Activated CD4-positive, alpha-beta memory T cell treated with anti-CD3 and anti-CD28 coated beads, Interleukin-2, amount 10 ng/mL, durations not matched to agents 7 days and 5 days (primary cell): ENCODE results near the gene KNL1. TPM values are rescaled to one million over a fixed set of nuclear protein-coding genes. Genes with fewer than 3 reads are reported as not detected.

Experiments used
- CTCF ChIA-PET: fragments of 350-600 bp; sonication (Branson Sonifier 250); formaldehyde crosslinking; loops from one replicate; lab custom pipeline; 2021; ENCODE audit warnings: antibody characterized with exemption, inconsistent platforms; lab: Charles Lee
- POLR2A ChIA-PET: fragments of 350-600 bp; sonication (Branson Sonifier 250); formaldehyde crosslinking; loops from one replicate; lab custom pipeline; 2021; ENCODE audit warnings: antibody characterized with exemption; lab: Charles Lee
- DNase-seq: peaks from one replicate; pipeline ENCODE4 v3.0.0-alpha.2; 2020
- H3K27ac Mint-ChIP-seq: one replicate; pipeline ENCODE4 v1.8.0; 2021; ENCODE audit warnings: mild to moderate bottlenecking, mixed read lengths
- H3K27me3 Mint-ChIP-seq: one replicate; pipeline ENCODE4 v1.8.0; 2021; ENCODE audit warnings: mixed read lengths
- H3K36me3 Mint-ChIP-seq: one replicate; pipeline ENCODE4 v1.8.0; 2021; ENCODE audit warnings: low read depth, mixed read lengths
- H3K4me1 Mint-ChIP-seq: one replicate; pipeline ENCODE4 v1.8.0; 2021; ENCODE audit warnings: mixed read lengths
- H3K4me3 Mint-ChIP-seq: one replicate; pipeline ENCODE4 v1.8.0; 2021; ENCODE audit warnings: mild to moderate bottlenecking, mixed read lengths
- H3K9me3 Mint-ChIP-seq: one replicate; pipeline ENCODE4 v1.8.0; 2021; ENCODE audit warnings: mixed read lengths
- total RNA-seq, 2 experiments: library from RNA; stranded (reverse); gene quantifications; one replicate each; pipeline ENCODE4 v1.2.3, GENCODE V29; 2021

The KNL1 gene
- total RNA-seq = 10 to 100 TPM; 54.2 to 54.7 TPM

- no peaks in the 10 kb centered on the region for H3K9me3 Mint-ChIP-seq
- peaks cover 2% of the 10 kb centered on the region for H3K27me3 Mint-ChIP-seq
- ChIA-PET CTCF (interaction anchor here (0.8 to 2.3 kb wide), 9 partner anchors 9 to 301 kb away, joined by 3 to 13 read pairs (median 4); partner anchors contain the start of genes CCDC32, RAD51, RPUSD2 and VPS18), POLR2A (interaction anchor here (0.8 to 4.5 kb wide), 6 partner anchors 25 to 693 kb away, joined by 3 to 25 read pairs (median 6); partner anchors contain the start of genes CCDC32, RAD51 and RPUSD2)
- peaks cover 48% of the 10 kb centered on the region for H3K4me1 Mint-ChIP-seq
- DNase-seq = peak; percentile 94
- H3K36me3 Mint-ChIP-seq = peaks cover 3% of the 10 kb centered on the region
- peak within 1 kb of the TSS; percentile 96 for H3K27ac Mint-ChIP-seq
- peak within 1 kb of the TSS; percentile 83 for H3K4me3 Mint-ChIP-seq
These were observed at the start of gene KNL1 for GRCh38 chr15:40593588-40594428. KNL1 (plus strand) TSS chr15:40594249; CDS start chr15:40602932, 8,683 bp downstream.

GRCh38 chr15:40545457-40545856, 48.6 kb upstream of the KNL1 start:
- no peak for DNase-seq
- ChIA-PET POLR2A (no interaction called here), CTCF (no interaction called here)
- Mint-ChIP-seq H3K4me1 (peaks cover 3% of the 10 kb centered on the region), H3K27me3 (no peaks in the 10 kb centered on the region), H3K4me3 (no peak overlapping the region), H3K9me3 (no peaks in the 10 kb centered on the region), H3K36me3 (peaks cover 22% of the 10 kb centered on the region), H3K27ac (no peak overlapping the region)

- H3K27me3 Mint-ChIP-seq = no peaks in the 10 kb centered on the region
- POLR2A ChIA-PET = interaction anchor here (1.0 kb wide), 1 partner anchor 16 kb away, joined by 3 read pairs; the partner anchor contains the start of gene CCDC32
- CTCF ChIA-PET = no interaction called here
These were observed 45.4 kb upstream of the KNL1 start for GRCh38 chr15:40548610-40549009.

GRCh38 chr15:40549894-40550293, 44.2 kb upstream of the KNL1 start:
- Mint-ChIP-seq H3K9me3 (no peaks in the 10 kb centered on the region), H3K4me3 (no peak overlapping the region), H3K27ac (no peak overlapping the region), H3K27me3 (no peaks in the 10 kb centered on the region), H3K36me3 (peaks cover 42% of the 10 kb centered on the region), H3K4me1 (no peaks in the 10 kb centered on the region)
- ChIA-PET CTCF (no interaction called here), POLR2A (interaction anchor here (1.8 kb wide), 2 partner anchors 15 to 19 kb away, joined by 5 read pairs; partner anchors contain the start of genes CCDC32 and RPUSD2)
- no peak for DNase-seq

More at GRCh38 chr15:40548610-40549009, 45.4 kb upstream of the KNL1 start:
- H3K27ac Mint-ChIP-seq = no peak overlapping the region
- no peak overlapping the region for H3K4me3 Mint-ChIP-seq
- no peaks in the 10 kb centered on the region for H3K9me3 Mint-ChIP-seq
- no peak for DNase-seq
- H3K4me1 Mint-ChIP-seq = peaks cover 3% of the 10 kb centered on the region
- H3K36me3 Mint-ChIP-seq = peaks cover 36% of the 10 kb centered on the region

GRCh38 chr15:40550341-40551037, 43.6 kb upstream of the KNL1 start:
- H3K4me3 Mint-ChIP-seq = no peak overlapping the region
- no peak overlapping the region for H3K27ac Mint-ChIP-seq
- H3K27me3 Mint-ChIP-seq = no peaks in the 10 kb centered on the region
- ChIA-PET POLR2A (interaction anchor here (1.8 kb wide), 2 partner anchors 14 to 19 kb away, joined by 5 read pairs; partner anchors contain the start of genes CCDC32 and RPUSD2), CTCF (no interaction called here)
- no peak for DNase-seq
- peaks cover 47% of the 10 kb centered on the region for H3K36me3 Mint-ChIP-seq
- H3K9me3 Mint-ChIP-seq = no peaks in the 10 kb centered on the region
- no peaks in the 10 kb centered on the region for H3K4me1 Mint-ChIP-seq

GRCh38 chr15:40554161-40554525, 39.9 kb upstream of the KNL1 start:
- Mint-ChIP-seq H3K4me3 (no peak overlapping the region), H3K27me3 (no peaks in the 10 kb centered on the region), H3K36me3 (peaks cover 59% of the 10 kb centered on the region), H3K27ac (no peak overlapping the region), H3K4me1 (peaks cover 2% of the 10 kb centered on the region), H3K9me3 (no peaks in the 10 kb centered on the region)
- ChIA-PET CTCF (interaction anchor here (0.6 kb wide), 1 partner anchor 35 kb away, joined by 3 read pairs; no protein-coding TSS in a partner anchor), POLR2A (no interaction called here)
- no peak for DNase-seq

- POLR2A ChIA-PET = interaction anchor here (0.7 to 1.6 kb wide), 3 partner anchors 13 to 249 kb away, joined by 3 to 4 read pairs (median 3); partner anchors contain the start of gene RPUSD2
- no peak overlapping the region for H3K4me3 Mint-ChIP-seq
These were observed 38.2 kb upstream of the KNL1 start for GRCh38 chr15:40555876-40556275.

GRCh38 chr15:40558952-40559742, 34.9 kb upstream of the KNL1 start:
- no peaks in the 10 kb centered on the region for H3K9me3 Mint-ChIP-seq
- H3K27ac Mint-ChIP-seq = no peak overlapping the region
- H3K4me3 Mint-ChIP-seq = no peak overlapping the region
- DNase-seq = no peak
- peaks cover 30% of the 10 kb centered on the region for H3K4me1 Mint-ChIP-seq
- CTCF ChIA-PET = no interaction called here
- POLR2A ChIA-PET = interaction anchor here (1.2 kb wide), 1 partner anchor 10 kb away, joined by 4 read pairs; the partner anchor contains the start of gene RPUSD2
- peaks cover 48% of the 10 kb centered on the region for H3K36me3 Mint-ChIP-seq
- H3K27me3 Mint-ChIP-seq = no peaks in the 10 kb centered on the region

More at GRCh38 chr15:40555876-40556275, 38.2 kb upstream of the KNL1 start:
- CTCF ChIA-PET = no interaction called here
- peaks cover 54% of the 10 kb centered on the region for H3K36me3 Mint-ChIP-seq
- peaks cover 11% of the 10 kb centered on the region for H3K4me1 Mint-ChIP-seq
- no peak overlapping the region for H3K27ac Mint-ChIP-seq
- H3K9me3 Mint-ChIP-seq = no peaks in the 10 kb centered on the region
- DNase-seq = no peak
- no peaks in the 10 kb centered on the region for H3K27me3 Mint-ChIP-seq

GRCh38 chr15:40562691-40563090, 31.4 kb upstream of the KNL1 start:
- no peak overlapping the region for H3K4me3 Mint-ChIP-seq
- H3K4me1 Mint-ChIP-seq = peaks cover 49% of the 10 kb centered on the region
- peaks cover 25% of the 10 kb centered on the region for H3K36me3 Mint-ChIP-seq
- peaks cover 3% of the 10 kb centered on the region for H3K27me3 Mint-ChIP-seq
- H3K9me3 Mint-ChIP-seq = no peaks in the 10 kb centered on the region
- ChIA-PET CTCF (interaction anchor here (0.6 kb wide), 1 partner anchor 1580 kb away, joined by 3 read pairs; no protein-coding TSS in a partner anchor), POLR2A (no interaction called here)
- DNase-seq = no peak
- H3K27ac Mint-ChIP-seq = no peak overlapping the region

GRCh38 chr15:40563426-40563825, 30.6 kb upstream of the KNL1 start:
- Mint-ChIP-seq H3K27me3 (peaks cover 3% of the 10 kb centered on the region), H3K27ac (no peak overlapping the region), H3K4me3 (peak overlapping the region; percentile 49), H3K4me1 (peaks cover 49% of the 10 kb centered on the region), H3K36me3 (peaks cover 22% of the 10 kb centered on the region), H3K9me3 (no peaks in the 10 kb centered on the region)
- ChIA-PET CTCF (interaction anchor here (0.7 kb wide), 1 partner anchor 436 kb away, joined by 3 read pairs; no protein-coding TSS in a partner anchor), POLR2A (no interaction called here)
- no peak for DNase-seq

- Mint-ChIP-seq H3K9me3 (no peaks in the 10 kb centered on the region), H3K27me3 (peaks cover 3% of the 10 kb centered on the region), H3K4me1 (peaks cover 54% of the 10 kb centered on the region), H3K36me3 (peaks cover 16% of the 10 kb centered on the region), H3K4me3 (peak within 1 kb of the TSS; percentile 90), H3K27ac (peak within 1 kb of the TSS; percentile 84)
- POLR2A ChIA-PET = interaction anchor here (0.7 to 2.0 kb wide), 14 partner anchors 8 to 1709 kb away, joined by 3 to 12 read pairs (median 4); partner anchors contain the start of genes IVD, KNL1, RAD51 and TMEM87A
- peak; percentile 97 for DNase-seq
- CTCF ChIA-PET = interaction anchor here (0.7 to 4.1 kb wide), 13 partner anchors 12 to 242 kb away, joined by 3 to 24 read pairs (median 4); partner anchors contain the start of genes BAHD1, INAFM2, KNL1 and RAD51
These were observed 29.3 kb upstream of the KNL1 start, which contains the start of gene CCDC32 for GRCh38 chr15:40564591-40565332. CCDC32 (minus strand) TSS chr15:40565042; CDS start chr15:40563015, 2,027 bp downstream.
